ENCODE results near the gene CLCNKB. TPM values are rescaled to one million over a fixed set of nuclear protein-coding genes. Genes with fewer than 3 reads are reported as not detected.
A peak's percentile ranks its signal among the peaks of the same experiment; 100 is the strongest.

Gene CLCNKB
- total and polyA plus RNA-seq, 2 donors (not counting 3 experiments of a cell fraction or from before 2014, with no cell fraction given), result 0.18 TPM; not detected in 1

DNA sequence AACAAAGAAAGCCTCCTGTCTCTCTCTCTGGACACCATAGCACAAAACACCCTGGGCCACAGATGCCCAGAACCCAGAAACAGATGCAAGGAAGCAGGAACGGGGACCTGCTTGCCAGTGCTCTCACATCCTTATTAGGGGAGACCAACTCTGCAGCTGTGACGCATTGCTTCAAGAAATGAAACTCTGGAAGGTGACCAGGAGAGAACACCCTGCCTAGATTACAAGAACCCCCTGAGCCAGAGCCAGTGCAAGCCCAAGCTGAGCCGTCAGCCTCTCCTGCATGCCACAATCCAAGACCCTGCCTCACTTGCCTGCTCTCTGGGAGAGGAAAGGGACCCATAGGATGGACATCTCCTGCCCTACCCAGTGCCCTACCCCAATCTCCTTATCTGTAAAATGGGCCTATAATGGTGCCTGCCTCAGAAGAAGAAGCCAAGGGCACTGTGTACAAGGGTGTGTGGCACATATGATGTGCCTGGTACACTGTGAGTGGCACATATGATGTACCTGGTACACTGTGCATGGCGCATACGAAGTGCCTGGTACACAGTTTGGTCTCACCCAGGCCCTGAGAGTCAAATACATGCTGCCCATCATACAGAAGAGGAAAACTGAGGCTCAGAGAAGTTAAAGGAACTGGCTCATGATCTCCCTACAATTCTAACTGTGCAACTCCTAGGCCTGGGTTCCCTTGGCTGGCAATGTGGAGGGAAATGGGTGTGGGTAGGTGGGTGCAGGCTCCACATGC, 46.7 kb downstream of the CLCNKB start:
- Histone ChIP-seq H3K4me1 (ENCODE audit: control insufficient read depth, extremely low read depth, insufficient read depth, low read length) (no peaks in the 10 kb centered on the region), H3K4me3 (replicated peaks in 1 of 3; ENCODE audit: insufficient read depth in 1 of 3, low read depth in 1 of 3, low read length in 3 of 3) (no peak overlapping the region), H3K9me3 (replicated peaks; ENCODE audit: control insufficient read depth, insufficient read depth, low read length) (no peaks in the 10 kb centered on the region), H3K4me2 (ENCODE audit: insufficient read depth, low read length) (no peak overlapping the region), H2AFZ (ENCODE audit: low read depth, low read length) (no peak overlapping the region), H3K36me3 (ENCODE audit: control insufficient read depth in 2 of 2, extremely low read depth in 1 of 2, insufficient read depth in 2 of 2, low read length in 2 of 2) (no peaks in the 10 kb centered on the region), H4K20me1 (replicated peaks; ENCODE audit: control insufficient read depth, extremely low read depth, insufficient read depth, low read length) (no peaks in the 10 kb centered on the region), H3K27me3 (ENCODE audit: control insufficient read depth in 2 of 2, insufficient read depth in 2 of 2, low read length in 2 of 2) (no peaks in the 10 kb centered on the region), H3K9me1 (replicated peaks; ENCODE audit: control insufficient read depth, extremely low read depth, insufficient read depth, low read length) (no peaks in the 10 kb centered on the region), H3K27ac (ENCODE audit: insufficient read depth, low read depth, low read length) (no peak overlapping the region), H3K9ac (replicated peaks; ENCODE audit: extremely low read depth, insufficient read depth, low read length) (no peak overlapping the region), H3K79me2 (ENCODE audit: control insufficient read depth, insufficient read depth, low read length) (no peaks in the 10 kb centered on the region)
- no TSS peak for BruUV-seq (replicated peaks)
- intact Hi-C loops (cut with micrococcal nuclease) (no loop called here), dilution Hi-C loops (cut with MboI; ENCODE audit: extremely low pct_ligation_motif_present, low sequenced_read_pairs) (no loop called here)
- CTCF ChIA-PET, result no interaction called here
- POLR2A ChIA-PET, result no interaction called here
- TF ChIP-seq POLR2AphosphoS5 (IDR thresholded peaks at IDR 0.05; ENCODE audit: insufficient read depth, low read depth, low read length) (no peak), FOS (IDR thresholded peaks at IDR 0.05; ENCODE audit: borderline replicate concordance, insufficient read depth, low read length) (no peak), MYC (IDR thresholded peaks at IDR 0.05; ENCODE audit: low read depth, low read length) (no peak), POLR2A (IDR thresholded peaks at IDR 0.05; ENCODE audit: low read depth, low read length) (no peak), JUN (IDR thresholded peaks at IDR 0.05; ENCODE audit: borderline replicate concordance, insufficient read depth, insufficient read length, low read depth) (no peak), GATA2 (IDR thresholded peaks at IDR 0.05; ENCODE audit: insufficient read depth, insufficient read length, low read depth, low read length) (no peak), EZH2 (IDR thresholded peaks at IDR 0.05; ENCODE audit: borderline replicate concordance, low read depth, low read length, severe bottlenecking) (no peak)
- TF ChIP-seq, protein P1, sequence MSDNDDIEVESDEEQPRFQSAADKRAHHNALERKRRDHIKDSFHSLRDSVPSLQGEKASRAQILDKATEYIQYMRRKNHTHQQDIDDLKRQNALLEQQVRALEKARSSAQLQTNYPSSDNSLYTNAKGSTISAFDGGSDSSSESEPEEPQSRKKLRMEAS (IDR thresholded peaks at IDR 0.05; ENCODE audit: insufficient read depth, insufficient read length), result no peak
- TF ChIP-seq, protein P2, sequence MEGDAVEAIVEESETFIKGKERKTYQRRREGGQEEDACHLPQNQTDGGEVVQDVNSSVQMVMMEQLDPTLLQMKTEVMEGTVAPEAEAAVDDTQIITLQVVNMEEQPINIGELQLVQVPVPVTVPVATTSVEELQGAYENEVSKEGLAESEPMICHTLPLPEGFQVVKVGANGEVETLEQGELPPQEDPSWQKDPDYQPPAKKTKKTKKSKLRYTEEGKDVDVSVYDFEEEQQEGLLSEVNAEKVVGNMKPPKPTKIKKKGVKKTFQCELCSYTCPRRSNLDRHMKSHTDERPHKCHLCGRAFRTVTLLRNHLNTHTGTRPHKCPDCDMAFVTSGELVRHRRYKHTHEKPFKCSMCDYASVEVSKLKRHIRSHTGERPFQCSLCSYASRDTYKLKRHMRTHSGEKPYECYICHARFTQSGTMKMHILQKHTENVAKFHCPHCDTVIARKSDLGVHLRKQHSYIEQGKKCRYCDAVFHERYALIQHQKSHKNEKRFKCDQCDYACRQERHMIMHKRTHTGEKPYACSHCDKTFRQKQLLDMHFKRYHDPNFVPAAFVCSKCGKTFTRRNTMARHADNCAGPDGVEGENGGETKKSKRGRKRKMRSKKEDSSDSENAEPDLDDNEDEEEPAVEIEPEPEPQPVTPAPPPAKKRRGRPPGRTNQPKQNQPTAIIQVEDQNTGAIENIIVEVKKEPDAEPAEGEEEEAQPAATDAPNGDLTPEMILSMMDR (IDR thresholded peaks at IDR 0.05; ENCODE audit: extremely low read depth in 1 of 2, insufficient read depth in 1 of 2, low read depth in 1 of 2, low read length in 2 of 2), result no peak
- FAIRE-seq (peak; percentile 8), DNase-seq (ENCODE audit: low read depth, low spot score) (no peak)
